A673 (cell line): ENCODE measurements around the gene ANKRD9. TPM values are rescaled to one million over a fixed set of nuclear protein-coding genes. Genes with fewer than 3 reads are reported as not detected.

ENCODE experiments used
- BruUV-seq: library from RNA; stranded (reverse); fragments of 400-500 nt; replicated peaks from 2 replicates; lab custom pipeline; 2021; lab: Mats Ljungman, UMichigan
- CTCF ChIA-PET: fragments of 300-600 bp; sonication (Branson Sonifier 250); formaldehyde crosslinking; loops from one replicate; lab custom pipeline; 2022; ENCODE audit warnings: antibody characterized with exemption; lab: Charles Lee
- POLR2A ChIA-PET: fragments of 300-600 bp; sonication (Branson Sonifier 250); formaldehyde crosslinking; loops from one replicate; lab custom pipeline; 2022; ENCODE audit warnings: antibody characterized with exemption; ENCODE audit not compliant: low non-redundant PET; lab: Charles Lee
- DNase-seq: peaks from one replicate; pipeline ENCODE4 v3.0.0-alpha.2; 2015; ENCODE audit warnings: low spot score
- H3K27ac ChIP-seq: fragments of 200-600 bp; sonication (generic); 2 replicates; pipeline ENCODE4 v1.5.1; 2016; ENCODE audit warnings: mixed run types, low read depth, mild to moderate bottlenecking, mixed read lengths, antibody characterized with exemption, low read length; ENCODE audit not compliant: poor library complexity, severe bottlenecking
- H3K27me3 ChIP-seq: fragments of 200-600 bp; sonication (generic); replicated peaks from 2 replicates; pipeline ENCODE4 v1.6.1; 2017; ENCODE audit warnings: mixed run types, low read depth, mild to moderate bottlenecking, mixed read lengths, antibody characterized with exemption, low read length; ENCODE audit not compliant: insufficient read depth, poor library complexity
- H3K36me3 ChIP-seq: fragments of 200-600 bp; sonication (generic); 2 replicates; pipeline ENCODE4 v1.6.1; 2016; ENCODE audit warnings: mixed run types, mild to moderate bottlenecking, mixed read lengths, antibody characterized with exemption, low read length; ENCODE audit not compliant: insufficient read depth, poor library complexity, severe bottlenecking
- H3K4me1 ChIP-seq: fragments of 200-600 bp; sonication (generic); 2 replicates; pipeline ENCODE4 v1.6.1; 2017; ENCODE audit warnings: mixed run types, mild to moderate bottlenecking, mixed read lengths, antibody characterized with exemption, low read length; ENCODE audit not compliant: insufficient read depth, poor library complexity, severe bottlenecking
- H3K4me3 ChIP-seq: fragments of 200-600 bp; sonication (generic); 2 replicates; pipeline ENCODE4 v1.5.1; 2016; ENCODE audit warnings: low read depth, mixed run types, mild to moderate bottlenecking, mixed read lengths, low read length; ENCODE audit not compliant: poor library complexity, severe bottlenecking
- H3K9me3 ChIP-seq: fragments of 200-600 bp; sonication (generic); 2 replicates; pipeline ENCODE4 v1.6.1; 2016; ENCODE audit warnings: mixed run types, low read depth, mild to moderate bottlenecking, mixed read lengths, antibody characterized with exemption, low read length; ENCODE audit not compliant: poor library complexity, severe bottlenecking
- EZH2 ChIP-seq: fragments of 200-600 bp; sonication (generic); IDR thresholded peaks from 2 replicates; pipeline ENCODE4 v1.6.1; 2017; ENCODE audit warnings: borderline replicate concordance, low read depth, mild to moderate bottlenecking, mixed read lengths, antibody characterized with exemption, low read length; ENCODE audit not compliant: poor library complexity, severe bottlenecking
- intact Hi-C: fragments of 100-400 bp; cut with micrococcal nuclease; formaldehyde crosslinking; loops from one replicate; pipeline ENCODE4 v1.10.0; 2022; ENCODE audit not compliant: unreplicated experiment
- total RNA-seq: library from RNA; stranded (reverse); gene quantifications from 2 replicates; pipeline ENCODE4 v1.2.3, GENCODE V29; 2021
- TF ChIP-seq, protein P1 (sequence below): fragments of 300-800, 200-600 bp; sonication (generic); conservative IDR thresholded peaks from 2 replicates; pipeline ENCODE4 v1.5.1; 2017; ENCODE audit warnings: low read depth, mild to moderate bottlenecking, antibody characterized with exemption, low read length, moderate library complexity, mixed read lengths

Gene ANKRD9
- total RNA-seq, 1 experiment from 2014 or later, result 28.0 TPM

DNA sequence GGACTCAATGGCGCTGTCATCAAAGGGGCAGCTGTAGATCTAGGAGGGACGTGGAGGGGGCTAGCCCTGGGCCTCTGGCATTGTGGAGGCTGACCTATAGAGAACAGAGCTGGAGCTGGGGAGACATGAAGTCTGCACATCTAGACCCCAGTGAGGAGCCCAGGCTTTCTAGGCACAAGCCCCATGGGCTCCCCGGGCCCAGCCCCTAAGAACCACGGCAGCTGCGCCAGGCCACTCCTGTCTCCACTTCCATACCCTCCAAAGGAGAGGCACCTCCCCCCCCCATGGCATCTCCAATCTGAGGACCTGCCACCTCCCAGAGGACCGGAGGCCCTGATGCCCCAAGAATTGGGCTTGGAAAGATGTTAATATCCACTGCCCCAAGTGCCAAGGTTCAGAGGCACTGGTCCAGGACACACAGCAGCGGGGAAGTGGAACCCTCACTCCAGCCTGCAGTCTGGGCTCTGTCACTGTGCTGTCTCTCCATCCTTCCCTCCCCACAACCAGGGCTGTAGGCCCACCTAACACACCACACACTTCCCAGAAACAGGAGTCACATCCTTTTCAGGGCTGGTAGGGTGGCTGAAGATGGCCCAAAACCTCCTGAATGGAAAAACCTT lies 4.5 kb downstream of the ANKRD9 start:
- POLR2A ChIA-PET, result no interaction called here
- CTCF ChIA-PET, result no interaction called here
- peaks cover 10% of the 10 kb centered on the region for H3K4me1 ChIP-seq
- H3K27me3 ChIP-seq, result no peaks in the 10 kb centered on the region
- no peak for DNase-seq
- no peak overlapping the region for H3K27ac ChIP-seq
- H3K36me3 ChIP-seq, result peaks cover 13% of the 10 kb centered on the region
- intact Hi-C loops, result no loop called here
- H3K9me3 ChIP-seq, result no peaks in the 10 kb centered on the region
- TF ChIP-seq EZH2, result no peak
- TF ChIP-seq, protein P1, sequence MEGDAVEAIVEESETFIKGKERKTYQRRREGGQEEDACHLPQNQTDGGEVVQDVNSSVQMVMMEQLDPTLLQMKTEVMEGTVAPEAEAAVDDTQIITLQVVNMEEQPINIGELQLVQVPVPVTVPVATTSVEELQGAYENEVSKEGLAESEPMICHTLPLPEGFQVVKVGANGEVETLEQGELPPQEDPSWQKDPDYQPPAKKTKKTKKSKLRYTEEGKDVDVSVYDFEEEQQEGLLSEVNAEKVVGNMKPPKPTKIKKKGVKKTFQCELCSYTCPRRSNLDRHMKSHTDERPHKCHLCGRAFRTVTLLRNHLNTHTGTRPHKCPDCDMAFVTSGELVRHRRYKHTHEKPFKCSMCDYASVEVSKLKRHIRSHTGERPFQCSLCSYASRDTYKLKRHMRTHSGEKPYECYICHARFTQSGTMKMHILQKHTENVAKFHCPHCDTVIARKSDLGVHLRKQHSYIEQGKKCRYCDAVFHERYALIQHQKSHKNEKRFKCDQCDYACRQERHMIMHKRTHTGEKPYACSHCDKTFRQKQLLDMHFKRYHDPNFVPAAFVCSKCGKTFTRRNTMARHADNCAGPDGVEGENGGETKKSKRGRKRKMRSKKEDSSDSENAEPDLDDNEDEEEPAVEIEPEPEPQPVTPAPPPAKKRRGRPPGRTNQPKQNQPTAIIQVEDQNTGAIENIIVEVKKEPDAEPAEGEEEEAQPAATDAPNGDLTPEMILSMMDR, result no peak
- no TSS peak for BruUV-seq
- no peak overlapping the region for H3K4me3 ChIP-seq

DNA sequence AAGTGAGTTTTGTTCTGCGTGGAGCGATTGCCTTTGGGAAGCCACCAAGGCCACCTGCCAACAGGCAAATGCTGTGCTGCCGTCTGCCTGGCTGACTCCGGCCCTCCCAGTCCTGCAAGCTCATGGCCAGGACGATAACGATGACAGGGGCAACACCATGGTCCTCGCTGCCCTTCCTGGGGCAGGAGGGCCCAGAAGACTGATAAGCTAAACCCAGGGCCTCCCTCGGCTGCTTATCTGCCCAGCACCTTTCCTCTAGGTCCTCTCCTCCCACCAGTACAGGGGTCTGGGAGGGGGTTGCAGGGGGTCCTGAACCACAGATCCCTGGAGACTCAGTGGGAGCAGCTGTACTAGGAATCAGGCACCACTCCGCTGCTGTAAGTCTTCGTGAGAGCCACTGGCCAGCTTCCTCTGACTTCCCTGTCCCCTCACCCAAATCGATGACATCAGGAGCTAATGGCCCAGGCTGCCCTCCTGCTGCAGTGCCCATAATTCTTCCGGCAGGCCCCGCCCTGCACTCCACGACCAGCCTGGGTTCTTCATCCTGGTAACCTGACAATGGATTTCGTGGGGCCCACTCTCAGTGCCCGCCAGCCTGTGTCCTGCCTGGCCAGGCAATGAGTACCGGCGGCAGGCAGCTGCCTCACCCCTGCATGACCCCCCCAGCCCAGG lies 5.1 kb downstream of the ANKRD9 start:
- Histone ChIP-seq H3K36me3 (peaks cover 13% of the 10 kb centered on the region), H3K4me1 (peaks cover 7% of the 10 kb centered on the region), H3K27ac (no peak overlapping the region), H3K9me3 (no peaks in the 10 kb centered on the region), H3K27me3 (no peaks in the 10 kb centered on the region), H3K4me3 (no peak overlapping the region)
- CTCF ChIA-PET, result no interaction called here
- POLR2A ChIA-PET, result no interaction called here
- intact Hi-C loops, result no loop called here
- no peak for DNase-seq
- TF ChIP-seq, protein P1, result no peak
- no peak for TF ChIP-seq EZH2
- no TSS peak for BruUV-seq

DNA sequence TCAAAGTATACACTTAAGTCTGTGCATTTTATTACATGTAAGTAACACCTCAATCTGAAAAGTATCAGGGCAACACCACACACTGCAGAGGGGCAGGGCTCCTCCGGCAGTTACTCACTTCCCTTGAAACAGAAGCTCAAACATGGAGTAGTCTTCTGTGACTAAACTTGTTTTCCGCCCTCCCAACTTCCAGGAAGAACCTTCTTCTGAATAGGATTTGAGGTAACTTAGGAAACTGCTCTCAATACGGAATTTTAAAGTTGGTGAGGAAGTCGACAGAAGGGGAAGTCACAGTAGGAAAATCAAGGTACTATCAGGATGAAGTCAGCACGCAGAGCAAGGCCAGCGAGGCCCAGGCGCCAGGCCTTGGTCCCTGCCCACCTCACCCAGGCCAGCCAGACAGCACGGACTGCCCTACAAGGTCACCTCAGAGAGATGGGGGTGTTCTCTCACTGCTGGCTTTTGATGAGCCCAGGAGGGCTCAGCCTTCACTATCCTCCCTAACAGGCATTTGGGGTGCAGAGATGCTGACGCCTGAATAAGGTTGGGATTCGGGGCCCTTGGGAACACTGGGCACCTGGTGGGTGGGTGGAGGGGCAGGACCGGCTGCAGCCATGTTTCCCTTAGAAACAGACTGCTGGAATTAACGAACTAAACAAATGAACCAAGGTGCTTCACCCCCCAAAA lies 5.8 kb downstream of the ANKRD9 start:
- CTCF ChIA-PET, result no interaction called here
- no TSS peak for BruUV-seq
- POLR2A ChIA-PET, result no interaction called here
- TF ChIP-seq, protein P1, result no peak
- TF ChIP-seq EZH2, result no peak
- peaks cover 5% of the 10 kb centered on the region for H3K4me1 ChIP-seq
- H3K9me3 ChIP-seq, result no peaks in the 10 kb centered on the region
- no peak overlapping the region for H3K4me3 ChIP-seq
- DNase-seq, result no peak
- no peak overlapping the region for H3K27ac ChIP-seq
- no peaks in the 10 kb centered on the region for H3K27me3 ChIP-seq
- peaks cover 13% of the 10 kb centered on the region for H3K36me3 ChIP-seq
- intact Hi-C loops, result no loop called here
